Hepatocyte (in vitro differentiated cells): ENCODE data around the gene MRPS27.

Source experiments
- CTCF ChIP-seq: fragments of 200-600 bp; sonication (generic); IDR thresholded peaks from 2 replicates; pipeline ENCODE4 v1.5.1; 2016; ENCODE audit warnings: antibody characterized with exemption, mild to moderate bottlenecking; ENCODE audit not compliant: poor library complexity
- EZH2 ChIP-seq: fragments of 200-600 bp; sonication (generic); IDR thresholded peaks from 2 replicates; pipeline ENCODE4 v1.6.1; 2016; ENCODE audit warnings: antibody characterized with exemption, mild to moderate bottlenecking, borderline replicate concordance
- EZH2phosphoT487 ChIP-seq: fragments of 200-600 bp; sonication (generic); IDR thresholded peaks from one replicate; pipeline ENCODE4 v1.6.1; 2018; ENCODE audit warnings: antibody characterized with exemption, mild to moderate bottlenecking, low read depth, moderate library complexity; ENCODE audit not compliant: unreplicated experiment, severe bottlenecking

GRCh38 chr5:72313141-72313540 lies 6.9 kb downstream of the MRPS27 start:
- TF ChIP-seq CTCF = no peak
- TF ChIP-seq EZH2 = no peak
- no peak for TF ChIP-seq EZH2phosphoT487
